GM12892 (cell line): ENCODE measurements around the gene ADCY6.

Experiments
- DNase-seq: peaks from one replicate; pipeline ENCODE4 v3.0.0; 2011; ENCODE audit not compliant: insufficient read length
- FAIRE-seq: peaks from 2 replicates; lab custom pipeline; 2011; peaks lifted over from hg19 to GRCh38; lab: Jason Lieb, UNC
- POLR2A ChIP-seq: IDR thresholded peaks from 2 replicates; pipeline ENCODE4 v1.6.1; 2011; ENCODE audit warnings: low read depth, low read length, control low read depth
- POLR2AphosphoS5 ChIP-seq: IDR thresholded peaks from 2 replicates; pipeline ENCODE4 v1.6.1; 2011; ENCODE audit warnings: low read depth, low read length, control low read depth
- TAF1 ChIP-seq: IDR thresholded peaks from 2 replicates; pipeline ENCODE4 v1.6.1; 2011; ENCODE audit warnings: low read depth, mild to moderate bottlenecking, control low read depth, low read length, borderline replicate concordance

The ADCY6 gene

GRCh38 chr12:48814262-48815125 is 25.6 kb upstream of the ADCY6 start:
- FAIRE-seq (peak; percentile 96), DNase-seq (peak; percentile 94)
- no peak; the same call in 1 of the 2 replicates for TF ChIP-seq TAF1
- TF ChIP-seq POLR2A: peak; percentile 26; the same call in 1 of the 2 replicates

- no peak for DNase-seq
- no peak for FAIRE-seq
- TF ChIP-seq POLR2A: no peak
- no peak for TF ChIP-seq POLR2AphosphoS5
- no peak for TF ChIP-seq TAF1
These were observed 24.8 kb upstream of the ADCY6 start for GRCh38 chr12:48813465-48814261.

- FAIRE-seq (no peak), DNase-seq (no peak)
- TF ChIP-seq TAF1 (no peak), POLR2AphosphoS5 (no peak), POLR2A (no peak)
These were observed 23.5 kb upstream of the ADCY6 start for GRCh38 chr12:48812389-48812788.

GRCh38 chr12:48811437-48812090 is 22.7 kb upstream of the ADCY6 start:
- no peak for FAIRE-seq

GRCh38 chr12:48810903-48811431 is 22.1 kb upstream of the ADCY6 start:
- TF ChIP-seq POLR2A (no peak), POLR2AphosphoS5 (no peak), TAF1 (no peak)
- no peak for FAIRE-seq
- DNase-seq: no peak

More at GRCh38 chr12:48811437-48812090, 22.7 kb upstream of the ADCY6 start:
- DNase-seq: no peak
- TF ChIP-seq POLR2AphosphoS5: no peak
- TF ChIP-seq TAF1: no peak
- TF ChIP-seq POLR2A: no peak

GRCh38 chr12:48807981-48808380 is 19.1 kb upstream of the ADCY6 start:
- TF ChIP-seq POLR2AphosphoS5: no peak
- TF ChIP-seq POLR2A: no peak
- TF ChIP-seq TAF1: no peak
- FAIRE-seq (no peak), DNase-seq (no peak)

GRCh38 chr12:48803675-48804074 is 14.8 kb upstream of the ADCY6 start:
- DNase-seq (no peak), FAIRE-seq (no peak)
- TF ChIP-seq POLR2AphosphoS5 (no peak), TAF1 (no peak), POLR2A (no peak)

- FAIRE-seq (no peak), DNase-seq (no peak)
- TF ChIP-seq POLR2AphosphoS5 (no peak), TAF1 (no peak), POLR2A (no peak)
These were observed 12.1 kb upstream of the ADCY6 start for GRCh38 chr12:48800971-48801370.

GRCh38 chr12:48800457-48800856 is 11.6 kb upstream of the ADCY6 start:
- TF ChIP-seq POLR2AphosphoS5 (no peak), TAF1 (no peak), POLR2A (no peak)
- FAIRE-seq (no peak), DNase-seq (no peak)

- FAIRE-seq (no peak), DNase-seq (no peak)
- no peak for TF ChIP-seq TAF1
- TF ChIP-seq POLR2A: no peak
- TF ChIP-seq POLR2AphosphoS5: no peak
These were observed 8.1 kb upstream of the ADCY6 start for GRCh38 chr12:48796976-48797375.
